Kidney capillary endothelial cell (primary cell): ENCODE results near the gene ERBB3.

Source experiments
- DNase-seq: peaks from one replicate; pipeline ENCODE4 v3.0.0-alpha.2; 2018; ENCODE audit warnings: low spot score

The ERBB3 gene

GRCh38 chr12:56078931-56079722 lies 838 bp upstream of the ERBB3 start:
- peak; percentile 68 for DNase-seq

DNA sequence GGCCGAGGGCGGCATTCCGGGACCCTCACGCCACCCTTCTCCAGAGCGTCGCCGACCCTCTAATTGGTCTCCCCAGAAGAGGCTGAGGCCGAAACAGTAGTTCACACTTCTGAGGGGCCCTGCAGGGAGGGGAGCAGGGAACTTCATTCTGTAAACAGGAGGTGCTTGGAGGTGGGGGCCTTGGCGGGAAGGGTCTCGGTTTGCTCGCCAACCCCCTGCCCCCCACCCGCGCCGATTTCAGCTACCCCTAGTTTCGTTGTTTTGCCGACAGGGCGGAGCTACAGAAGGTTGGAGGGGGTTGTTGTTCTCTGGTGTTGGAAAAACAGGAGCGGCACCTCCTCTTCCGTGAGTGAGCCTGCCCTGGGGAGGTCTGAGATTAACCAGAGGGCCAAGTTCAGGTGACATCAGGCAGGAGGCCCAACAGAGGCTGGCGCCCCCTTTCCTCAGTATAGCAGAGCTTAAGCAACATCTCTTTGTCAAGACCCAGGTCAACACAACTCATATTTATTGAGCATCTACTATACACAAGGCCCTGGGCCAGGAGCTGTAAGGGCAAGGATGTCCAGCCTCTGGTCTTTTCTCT lies 682 bp downstream of the ERBB3 start:
- DNase-seq, result no peak

DNA sequence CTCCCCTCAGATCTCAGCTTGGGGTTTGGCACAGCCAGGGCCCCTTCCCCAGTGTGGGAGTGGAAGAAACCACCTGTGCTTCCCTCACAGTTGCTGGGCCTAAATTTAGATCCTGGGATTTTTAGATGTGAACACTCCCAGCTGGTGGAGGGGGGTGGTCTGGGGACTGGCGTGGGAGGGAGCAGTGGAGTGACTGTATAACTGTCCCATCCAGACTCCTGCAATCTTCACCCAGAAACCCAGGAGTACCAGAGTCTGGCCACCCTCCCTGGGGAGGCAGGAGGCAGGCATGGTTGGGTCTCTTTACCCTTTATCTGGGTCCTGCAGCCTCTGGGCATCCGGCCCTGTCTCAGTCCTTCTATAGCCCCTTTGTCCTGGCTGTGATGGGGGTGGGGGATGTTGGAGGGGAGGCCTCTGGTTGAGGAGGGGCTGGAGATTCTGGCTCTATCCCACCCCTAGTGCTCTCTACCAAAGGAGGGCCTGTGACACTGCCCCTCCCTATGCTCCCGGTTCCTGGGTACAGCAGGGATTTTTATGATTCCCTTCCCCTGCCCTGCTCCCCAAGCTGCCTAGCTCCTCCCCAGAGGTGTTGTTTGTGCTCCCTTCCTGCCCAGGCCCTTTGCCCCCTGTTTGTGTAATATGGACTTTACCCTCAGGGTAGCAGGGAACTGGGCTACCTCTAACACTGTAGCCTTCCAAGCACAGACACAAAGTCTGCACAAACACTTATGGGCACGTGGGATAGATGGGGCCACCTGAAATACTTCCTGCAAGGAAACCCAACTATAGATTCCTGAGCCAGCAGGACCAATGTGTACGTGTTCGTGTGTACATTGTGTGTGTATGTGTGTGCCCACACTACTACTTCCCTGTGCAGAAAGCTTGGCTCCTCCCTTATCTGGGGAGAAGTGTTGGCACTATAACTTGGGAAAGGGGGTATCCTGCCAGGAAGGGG lies 1.7 kb downstream of the ERBB3 start:
- DNase-seq, result no peak

DNA sequence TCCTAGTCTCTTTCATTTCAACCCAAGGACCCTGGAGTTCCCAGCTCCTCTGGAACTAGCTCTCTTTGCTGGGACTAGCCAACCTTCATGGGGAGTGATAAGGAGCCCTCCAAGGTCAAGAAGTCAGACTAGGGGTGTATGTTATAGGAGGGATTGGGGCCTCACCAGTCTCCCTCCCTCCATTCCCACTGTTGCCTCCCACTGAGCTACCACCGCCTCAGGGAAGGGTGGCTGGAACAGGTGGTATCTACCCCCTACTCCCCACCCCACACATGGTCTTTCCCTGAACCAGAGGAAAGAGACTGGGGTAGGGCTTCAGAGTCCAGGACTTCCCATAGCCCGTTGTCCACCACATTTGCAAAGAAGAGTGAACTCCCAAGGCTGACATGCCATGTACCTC lies 2.4 kb downstream of the ERBB3 start:
- DNase-seq, result no peak

DNA sequence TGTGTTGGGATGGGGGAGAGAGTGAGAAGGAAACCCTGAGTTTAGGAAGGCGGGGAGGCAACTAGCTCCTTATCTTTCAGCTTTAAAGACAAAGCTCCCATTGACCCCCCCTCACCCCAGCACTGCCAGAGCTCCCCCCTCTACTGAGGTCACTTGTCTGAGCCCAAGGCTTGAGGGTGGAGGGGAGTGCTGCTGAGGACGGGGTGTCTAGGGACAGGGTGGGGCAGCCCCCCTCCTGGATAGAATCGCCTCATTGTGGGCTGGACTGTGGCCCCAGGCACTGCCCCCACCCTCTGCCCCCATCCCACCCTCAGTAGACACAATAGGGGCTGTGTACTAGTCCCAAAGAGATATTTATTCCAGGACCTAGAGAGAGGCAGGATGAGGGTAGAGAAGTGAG lies 3.0 kb downstream of the ERBB3 start:
- DNase-seq, result no peak

DNA sequence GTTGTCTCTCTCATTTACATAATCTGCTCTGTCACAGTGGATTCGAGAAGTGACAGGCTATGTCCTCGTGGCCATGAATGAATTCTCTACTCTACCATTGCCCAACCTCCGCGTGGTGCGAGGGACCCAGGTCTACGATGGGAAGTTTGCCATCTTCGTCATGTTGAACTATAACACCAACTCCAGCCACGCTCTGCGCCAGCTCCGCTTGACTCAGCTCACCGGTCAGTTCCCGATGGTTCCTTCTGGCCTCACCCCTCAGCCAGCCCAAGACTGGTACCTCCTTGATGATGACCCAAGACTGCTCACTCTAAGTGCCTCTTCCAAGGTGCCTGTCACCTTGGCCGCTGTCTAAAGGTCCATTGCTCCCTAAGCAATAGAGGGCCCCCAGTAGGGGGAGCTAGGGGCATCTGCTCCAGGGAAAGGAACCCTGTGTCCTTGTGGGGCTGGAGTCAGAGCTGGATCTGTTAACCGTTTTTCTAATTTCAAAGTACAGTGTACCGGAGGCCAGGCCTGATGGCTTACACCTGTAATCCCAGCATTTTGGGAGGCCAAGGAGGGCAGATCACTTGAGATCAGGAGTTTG lies 5.1 kb downstream of the ERBB3 start:
- no peak for DNase-seq

DNA sequence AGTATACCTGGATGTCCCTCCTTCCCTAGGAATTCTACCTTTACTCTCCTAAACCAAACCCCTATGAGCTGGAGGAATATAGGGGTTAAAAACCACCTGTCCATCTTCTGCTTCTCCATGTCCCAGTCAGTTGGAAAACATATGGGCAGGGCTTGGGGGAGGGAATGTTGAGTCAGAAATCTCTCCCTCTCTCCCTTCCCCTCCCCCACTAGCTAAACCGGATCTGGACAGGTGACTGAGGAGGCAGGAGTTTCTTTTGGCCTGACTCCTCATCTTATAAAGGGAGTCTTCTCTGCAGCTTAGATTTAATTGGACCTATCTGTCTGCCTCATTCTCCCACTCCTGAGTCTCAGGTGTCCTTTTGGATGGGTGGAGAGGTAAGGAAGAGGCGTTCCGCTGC lies 6.1 kb downstream of the ERBB3 start:
- DNase-seq, result no peak

- no peak for DNase-seq
These were observed 6.6 kb downstream of the ERBB3 start for GRCh38 chr12:56086608-56087007.

DNA sequence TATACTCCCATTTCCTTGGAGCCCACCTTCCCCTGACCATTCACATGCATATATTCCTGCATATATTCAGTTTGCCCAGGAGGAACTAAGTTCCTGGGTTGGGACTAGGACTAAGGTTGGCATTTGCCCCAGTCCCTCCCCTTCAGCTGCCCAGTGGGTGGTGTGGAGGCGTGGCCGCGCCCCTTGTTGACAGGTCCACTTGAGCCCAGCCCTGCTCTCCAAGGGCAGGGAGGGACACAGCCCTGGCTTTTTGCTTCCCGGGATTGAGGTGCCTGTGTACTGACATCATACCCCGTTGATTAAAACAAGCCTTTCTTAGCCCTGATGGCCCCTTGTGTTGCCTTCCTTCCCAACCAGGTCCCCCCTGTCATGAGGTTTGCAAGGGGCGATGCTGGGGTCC lies 7.3 kb downstream of the ERBB3 start:
- DNase-seq, result no peak

- no peak for DNase-seq
These were observed 17.8 kb downstream of the ERBB3 start for GRCh38 chr12:56097738-56098137.

DNA sequence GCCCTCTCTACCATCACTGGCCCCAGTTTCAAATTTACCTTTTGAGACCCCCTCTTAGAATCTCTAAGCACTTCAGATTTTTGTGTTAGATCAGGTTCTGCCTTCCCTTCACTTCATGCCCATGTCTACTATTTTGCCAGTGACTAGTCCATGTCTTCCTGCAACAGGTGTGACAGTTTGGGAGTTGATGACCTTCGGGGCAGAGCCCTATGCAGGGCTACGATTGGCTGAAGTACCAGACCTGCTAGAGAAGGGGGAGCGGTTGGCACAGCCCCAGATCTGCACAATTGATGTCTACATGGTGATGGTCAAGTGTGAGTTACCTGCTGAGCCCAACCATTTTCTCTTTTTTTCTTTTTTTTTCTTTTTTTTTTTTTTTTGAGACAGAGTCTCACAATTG lies 18.6 kb downstream of the ERBB3 start:
- DNase-seq, result no peak

DNA sequence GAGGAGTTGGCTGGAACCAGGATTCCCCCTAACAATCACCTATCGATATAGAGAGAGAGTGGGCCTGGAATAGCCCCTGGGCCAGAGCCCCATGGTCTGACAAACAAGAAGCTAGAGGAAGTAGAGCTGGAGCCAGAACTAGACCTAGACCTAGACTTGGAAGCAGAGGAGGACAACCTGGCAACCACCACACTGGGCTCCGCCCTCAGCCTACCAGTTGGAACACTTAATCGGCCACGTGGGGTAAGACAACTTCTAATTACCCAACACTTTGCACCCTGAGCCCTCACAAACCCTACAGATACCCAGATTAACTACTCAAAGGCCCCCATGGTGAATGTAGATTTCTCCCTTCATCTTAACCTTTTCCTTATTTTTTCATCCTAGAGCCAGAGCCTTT lies 19.8 kb downstream of the ERBB3 start:
- DNase-seq, result no peak

DNA sequence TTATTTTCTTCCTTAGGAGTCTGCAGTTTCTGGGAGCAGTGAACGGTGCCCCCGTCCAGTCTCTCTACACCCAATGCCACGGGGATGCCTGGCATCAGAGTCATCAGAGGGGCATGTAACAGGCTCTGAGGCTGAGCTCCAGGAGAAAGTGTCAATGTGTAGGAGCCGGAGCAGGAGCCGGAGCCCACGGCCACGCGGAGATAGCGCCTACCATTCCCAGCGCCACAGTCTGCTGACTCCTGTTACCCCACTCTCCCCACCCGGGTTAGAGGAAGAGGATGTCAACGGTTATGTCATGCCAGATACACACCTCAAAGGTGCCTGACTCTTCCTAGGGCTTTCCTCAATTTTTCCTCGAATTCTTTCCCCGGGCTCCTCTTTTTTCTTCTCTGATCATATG lies 21.1 kb downstream of the ERBB3 start:
- DNase-seq, result no peak

- DNase-seq, result no peak
These were observed 22.7 kb downstream of the ERBB3 start for GRCh38 chr12:56102683-56103065.

DNA sequence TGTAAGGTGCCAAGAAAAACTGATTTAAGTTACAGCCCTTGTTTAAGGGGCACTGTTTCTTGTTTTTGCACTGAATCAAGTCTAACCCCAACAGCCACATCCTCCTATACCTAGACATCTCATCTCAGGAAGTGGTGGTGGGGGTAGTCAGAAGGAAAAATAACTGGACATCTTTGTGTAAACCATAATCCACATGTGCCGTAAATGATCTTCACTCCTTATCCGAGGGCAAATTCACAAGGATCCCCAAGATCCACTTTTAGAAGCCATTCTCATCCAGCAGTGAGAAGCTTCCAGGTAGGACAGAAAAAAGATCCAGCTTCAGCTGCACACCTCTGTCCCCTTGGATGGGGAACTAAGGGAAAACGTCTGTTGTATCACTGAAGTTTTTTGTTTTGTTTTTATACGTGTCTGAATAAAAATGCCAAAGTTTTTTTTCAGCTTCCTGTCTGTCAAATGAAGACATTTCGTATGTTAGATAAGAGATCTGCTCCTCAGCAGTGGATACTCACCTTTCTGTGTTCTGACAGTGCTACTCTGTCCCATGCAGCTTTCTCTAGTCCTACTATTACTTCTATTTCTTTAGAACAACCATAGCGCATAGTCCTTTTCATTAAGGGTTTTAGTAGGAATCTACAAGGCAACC lies 23.2 kb downstream of the ERBB3 start:
- DNase-seq, result no peak

- no peak for DNase-seq
These were observed 23.8 kb downstream of the ERBB3 start for GRCh38 chr12:56103823-56104108.

DNA sequence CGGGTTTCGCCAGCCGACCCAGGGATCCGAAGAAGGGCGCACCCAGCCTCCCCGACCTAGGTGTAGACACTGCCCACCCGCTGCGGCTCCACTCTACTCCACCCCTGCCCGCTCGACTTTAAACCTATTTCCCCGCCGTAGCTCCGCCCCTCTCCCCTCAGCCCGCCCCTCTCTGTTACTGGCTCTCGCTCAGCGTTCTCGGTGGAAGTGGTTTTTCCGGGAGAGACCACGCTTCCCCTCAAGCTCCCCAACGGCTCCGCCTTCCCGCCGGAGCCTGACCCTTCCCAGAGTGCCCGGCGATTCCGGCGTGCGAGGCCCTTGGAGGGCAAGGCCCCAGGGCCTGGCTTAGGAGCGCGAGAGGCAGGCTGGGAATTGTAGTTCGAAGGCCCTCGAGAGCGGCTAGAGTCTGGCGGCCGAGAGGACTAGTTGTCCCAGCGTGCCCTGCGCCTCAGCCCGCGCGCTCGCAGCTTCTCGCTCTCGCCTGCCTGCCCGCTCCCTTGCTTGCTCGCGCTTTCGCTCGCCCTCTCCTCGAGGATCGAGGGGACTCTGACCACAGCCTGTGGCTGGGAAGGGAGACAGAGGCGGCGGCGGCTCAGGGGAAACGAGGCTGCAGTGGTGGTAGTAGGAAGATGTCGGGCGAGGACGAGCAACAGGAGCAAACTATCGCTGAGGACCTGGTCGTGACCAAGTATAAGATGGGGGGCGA lies 24.3 kb downstream of the ERBB3 start, which contains the start of gene PA2G4:
Gene PA2G4 (plus strand): TSS at position 451 of the 706 bp plus-strand sequence. CDS start 179 bp downstream, at position 630.
- peak; percentile 98 for DNase-seq

DNA sequence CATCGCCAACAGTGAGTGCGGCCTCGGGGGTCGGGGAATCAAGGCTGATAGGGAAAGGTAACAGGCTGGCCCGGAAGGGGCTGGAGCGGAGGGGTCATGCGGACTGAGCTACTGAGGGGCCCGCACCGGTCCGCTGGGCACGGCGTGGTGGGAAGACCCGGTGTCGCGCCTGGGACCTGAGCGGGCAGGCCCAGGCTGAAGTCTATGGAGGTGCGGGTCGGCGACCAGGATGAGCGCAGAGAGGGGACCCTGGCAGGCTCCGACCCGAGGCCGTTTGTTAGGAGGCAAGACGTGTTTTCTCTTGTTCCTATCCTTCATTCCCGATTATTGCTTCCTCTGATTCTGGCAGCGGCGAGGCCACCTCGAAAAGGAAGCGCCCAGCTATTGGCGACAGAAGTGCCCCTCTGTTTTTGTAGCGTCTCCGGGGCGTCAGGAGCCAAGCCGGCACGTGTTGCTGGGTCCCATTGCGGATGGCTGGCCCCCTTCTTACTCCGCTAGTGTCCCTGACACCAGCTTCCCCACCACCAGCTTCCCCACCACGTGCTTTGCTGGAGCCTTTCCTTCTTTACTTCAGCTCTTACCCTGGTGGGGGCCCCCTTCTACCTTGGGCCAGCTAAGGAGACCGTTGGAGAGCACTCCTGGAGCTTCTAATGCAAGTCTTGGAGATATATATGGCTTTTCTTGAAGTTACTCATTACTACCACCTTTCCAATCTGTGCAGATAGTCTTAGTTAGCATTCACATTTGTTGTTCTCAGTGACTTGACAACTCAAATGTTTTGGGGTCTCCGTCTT lies 25.0 kb downstream of the ERBB3 start:
- DNase-seq, result no peak

GRCh38 chr12:56105609-56105902 lies 25.6 kb downstream of the ERBB3 start:
- no peak for DNase-seq

GRCh38 chr12:56107242-56107641 lies 27.3 kb downstream of the ERBB3 start:
- no peak for DNase-seq

GRCh38 chr12:56110571-56110970 lies 30.6 kb downstream of the ERBB3 start:
- DNase-seq, result no peak
